Prostate gland (tissue), 2 donors: ENCODE results near the gene FHIT.

Experiments
- CTCF ChIP-seq, 4 experiments: fragments of 200-600 bp in 2 of 4; fragments of 450-650 bp in 2 of 4; sonication (generic) in 2 of 4; IDR thresholded peaks; 1 replicate in 3 of 4; 2 replicates in 1 of 4; pipeline ENCODE4 v1.5.1; 2016 to 2019; ENCODE audit warnings: antibody characterized with exemption in 4 of 4, mild to moderate bottlenecking in 2 of 4, moderate library complexity in 2 of 4
- POLR2A ChIP-seq: fragments of 450-650 bp; IDR thresholded peaks from one replicate; pipeline ENCODE4 v1.6.1; 2016; ENCODE audit warnings: antibody characterized with exemption, mild to moderate bottlenecking

- TF ChIP-seq POLR2A = no peak
- no peak for TF ChIP-seq CTCF (IDR thresholded peaks at IDR 0.05)
Observed at GRCh38 chr3:60167186-60167585, 1084.1 kb downstream of the FHIT start.
